SU-DHL-6 (cell line): Measurements from ENCODE around the gene MTG2.

Source experiments
- H2AFZ ChIP-seq: fragments of 200-600 bp; sonication (generic); 2 replicates; pipeline ENCODE4 v1.6.1; 2014; ENCODE audit warnings: low read depth, mild to moderate bottlenecking, moderate library complexity, mixed read lengths, antibody characterized with exemption, low read length; ENCODE audit not compliant: severe bottlenecking
- H3F3A ChIP-seq: fragments of 200-600 bp; shearing (Covaris generic); 2 replicates; pipeline ENCODE4 v1.6.0; 2016; ENCODE audit warnings: antibody characterized with exemption, mild to moderate bottlenecking; ENCODE audit not compliant: insufficient read depth
- H3K27ac ChIP-seq: fragments of 200-600 bp; sonication (generic); 2 replicates; pipeline ENCODE4 v1.5.1; 2016; ENCODE audit warnings: low read depth, mild to moderate bottlenecking, low read length, moderate library complexity, mixed read lengths
- H3K27me3 ChIP-seq: fragments of 200-600 bp; sonication (generic), shearing (Covaris generic); 2 replicates; pipeline ENCODE4 v1.6.0; 2014; ENCODE audit warnings: mild to moderate bottlenecking, low read length
- H3K36me3 ChIP-seq: fragments of 200-600 bp; sonication (generic); 2 replicates; pipeline ENCODE4 v1.6.1; 2014; ENCODE audit warnings: mild to moderate bottlenecking, low read length, mixed read lengths
- H3K4me2 ChIP-seq: fragments of 300-600, 200-600 bp; shearing (Covaris generic), sonication (generic); 2 replicates; pipeline ENCODE4 v1.6.0; 2014; ENCODE audit warnings: low read length, low read depth, mild to moderate bottlenecking; ENCODE audit not compliant: poor library complexity, severe bottlenecking
- H3K4me3 ChIP-seq: fragments of 200-600 bp; sonication (generic); 2 replicates; pipeline ENCODE4 v1.5.1; 2014; ENCODE audit warnings: antibody characterized with exemption, low read length, mild to moderate bottlenecking, mixed read lengths; ENCODE audit not compliant: insufficient read depth, poor library complexity, severe bottlenecking
- H3K79me2 ChIP-seq: fragments of 200-600 bp; sonication (generic); 2 replicates; pipeline ENCODE4 v1.6.1; 2014; ENCODE audit warnings: mild to moderate bottlenecking, low read length, moderate library complexity; ENCODE audit not compliant: insufficient read depth
- H3K9ac ChIP-seq: fragments of 200-600 bp; sonication (generic); 2 replicates; pipeline ENCODE4 v1.7.0; 2014; ENCODE audit warnings: mild to moderate bottlenecking, low read length
- H3K9me2 ChIP-seq: fragments of 200-600 bp; sonication (generic); replicated peaks from 2 replicates; pipeline ENCODE4 v1.6.1; 2014; ENCODE audit warnings: low read length; ENCODE audit not compliant: insufficient read depth
- H3K9me3 ChIP-seq: fragments of 200-600 bp; sonication (generic); 2 replicates; pipeline ENCODE4 v1.6.1; 2014; ENCODE audit warnings: low read length, mixed read lengths; ENCODE audit not compliant: insufficient read depth
- H4K20me1 ChIP-seq: fragments of 200-600 bp; sonication (generic); 2 replicates; pipeline ENCODE4 v1.6.1; 2014; ENCODE audit warnings: low read depth, mild to moderate bottlenecking, antibody characterized with exemption, low read length, moderate library complexity, mixed read lengths
- CTCF ChIP-seq: fragments of 200-600 bp; sonication (generic); IDR thresholded peaks from one replicate; pipeline ENCODE4 v1.5.1; 2017; ENCODE audit warnings: antibody characterized with exemption, mild to moderate bottlenecking, low read length, moderate library complexity; ENCODE audit not compliant: insufficient read depth, poor library complexity, severe bottlenecking
- EZH2phosphoT487 ChIP-seq: fragments of 200-600 bp; sonication (generic), shearing (Covaris generic); conservative IDR thresholded peaks from 2 replicates; pipeline ENCODE4 v1.6.1; 2018; ENCODE audit warnings: mild to moderate bottlenecking, antibody characterized with exemption, low read length, moderate library complexity, mixed read lengths

MTG2 gene

GRCh38 chr20:62209850-62210495 is 27.1 kb downstream of the MTG2 start:
- H3K4me2 ChIP-seq, result no peak overlapping the region

GRCh38 chr20:62210496-62210855 is 27.6 kb downstream of the MTG2 start:
- Histone ChIP-seq H3K27me3 (no peaks in the 10 kb centered on the region), H3K9me2 (no peaks in the 10 kb centered on the region), H3K4me2 (no peak overlapping the region), H3K27ac (no peak overlapping the region), H3K9me3 (no peaks in the 10 kb centered on the region), H3K4me3 (no peak overlapping the region), H3K36me3 (no peaks in the 10 kb centered on the region), H3K9ac (no peak overlapping the region), H3F3A (no peaks in the 10 kb centered on the region), H4K20me1 (no peaks in the 10 kb centered on the region), H3K79me2 (no peaks in the 10 kb centered on the region), H2AFZ (no peak overlapping the region)
- TF ChIP-seq CTCF (no peak), EZH2phosphoT487 (no peak)

More at GRCh38 chr20:62209850-62210495, 27.1 kb downstream of the MTG2 start:
- Histone ChIP-seq H3K9me3 (no peaks in the 10 kb centered on the region), H4K20me1 (no peaks in the 10 kb centered on the region), H3F3A (no peaks in the 10 kb centered on the region), H3K4me3 (no peak overlapping the region), H3K27ac (no peak overlapping the region), H3K36me3 (no peaks in the 10 kb centered on the region), H3K27me3 (no peaks in the 10 kb centered on the region), H2AFZ (no peak overlapping the region), H3K9ac (no peak overlapping the region), H3K9me2 (no peaks in the 10 kb centered on the region), H3K79me2 (no peaks in the 10 kb centered on the region)
- TF ChIP-seq CTCF, result no peak
- TF ChIP-seq EZH2phosphoT487, result no peak

- H4K20me1 ChIP-seq, result no peaks in the 10 kb centered on the region
- no peak overlapping the region for H3K27ac ChIP-seq
- H3K4me3 ChIP-seq, result no peak overlapping the region
- no peak overlapping the region for H3K9ac ChIP-seq
- no peaks in the 10 kb centered on the region for H3K9me3 ChIP-seq
- H3F3A ChIP-seq, result no peaks in the 10 kb centered on the region
- no peak overlapping the region for H2AFZ ChIP-seq
- H3K36me3 ChIP-seq, result no peaks in the 10 kb centered on the region
- H3K9me2 ChIP-seq, result no peaks in the 10 kb centered on the region
- H3K27me3 ChIP-seq, result no peaks in the 10 kb centered on the region
- TF ChIP-seq EZH2phosphoT487 (no peak), CTCF (no peak)
- no peak overlapping the region for H3K4me2 ChIP-seq
- no peaks in the 10 kb centered on the region for H3K79me2 ChIP-seq
Observed at GRCh38 chr20:62211216-62211615, 28.4 kb downstream of the MTG2 start.
